DMS114 treated with DMSO at 0.1 percent for 48 hours (cell line): Measurements from ENCODE around the gene RNF128.
"Not testable (repeated sequence)": the region's sequence is repeated elsewhere in the genome, so short reads cannot be mapped to it uniquely, and the experiment has no call there.

Source experiments
- DNase-seq: peaks from one replicate; lab custom pipeline; 2025; ENCODE audit not compliant: unreplicated experiment; lab: John Stamatoyannopoulos, UW

RNF128 gene

GRCh38 chrX:106742805-106743204 is 16.3 kb downstream of the RNF128 start:
- no peak for DNase-seq

DNA sequence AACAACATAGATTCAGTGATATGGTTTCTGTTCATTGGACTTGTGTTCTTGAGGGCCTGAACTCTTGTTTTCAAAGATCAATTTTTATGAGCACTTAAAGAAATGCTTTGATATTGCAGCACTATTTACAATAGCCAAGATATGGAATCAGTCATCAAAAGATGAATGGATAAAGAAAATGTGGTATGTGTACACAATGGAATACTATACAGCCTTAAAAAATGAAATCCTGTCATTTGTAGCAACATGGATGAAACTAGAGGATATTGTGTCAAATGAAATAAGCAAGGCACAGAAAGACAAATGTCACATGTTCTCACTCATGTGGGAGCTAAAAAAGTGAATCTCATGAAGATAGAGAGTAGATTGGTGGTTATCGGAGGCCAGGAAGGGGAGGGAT is 21.9 kb downstream of the RNF128 start:
- DNase-seq = no peak

GRCh38 chrX:106751407-106751806 is 24.9 kb downstream of the RNF128 start:
- DNase-seq = no peak

DNA sequence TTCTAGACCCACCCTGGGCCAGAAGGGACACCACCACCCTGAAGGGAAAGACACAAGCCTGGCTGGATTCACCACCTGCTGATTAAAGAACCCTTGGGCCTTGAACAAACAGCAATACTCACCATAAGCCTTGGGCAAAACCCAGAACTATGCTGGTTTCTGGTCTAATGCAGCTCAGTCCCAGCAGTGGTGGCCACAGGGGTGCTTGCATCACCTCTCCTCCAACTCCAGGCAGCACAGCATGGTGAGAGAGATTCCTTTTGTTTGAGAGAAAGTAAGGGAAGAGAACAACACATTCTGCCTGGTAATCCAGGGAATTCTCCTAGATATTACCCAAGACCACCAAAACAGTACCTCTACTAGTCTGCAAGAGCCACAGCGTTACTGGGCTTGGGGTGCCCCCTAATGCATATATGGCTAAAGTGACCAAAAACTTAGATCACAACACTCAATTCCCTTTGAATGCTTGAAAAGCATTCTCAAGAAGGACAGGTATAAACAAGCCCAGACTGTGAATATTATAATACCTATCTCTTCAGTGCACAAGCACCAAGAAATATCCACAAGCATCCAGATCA is 25.7 kb downstream of the RNF128 start:
- DNase-seq = no peak

GRCh38 chrX:106769288-106769687 is 42.8 kb downstream of the RNF128 start:
- not testable (repeated sequence) for DNase-seq

DNA sequence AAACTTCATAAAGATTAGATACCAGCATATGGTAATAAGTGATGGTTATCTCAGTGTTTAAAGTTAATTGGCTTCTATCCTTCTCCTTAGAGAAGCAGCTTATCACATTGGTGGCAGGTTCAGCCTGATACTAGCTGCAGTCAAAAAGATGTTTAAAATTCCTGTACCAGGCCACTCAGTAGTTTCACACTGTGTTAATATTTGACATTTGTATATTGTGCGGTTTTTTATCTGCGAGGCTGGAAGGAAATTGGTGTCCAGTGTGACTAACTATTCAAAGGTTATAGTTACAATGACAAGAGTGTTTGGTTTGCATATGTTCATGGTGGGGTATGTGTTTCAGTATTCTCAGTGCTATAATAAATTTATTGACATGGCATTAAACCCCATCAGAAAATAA is 48.5 kb downstream of the RNF128 start:
- no peak for DNase-seq

DNA sequence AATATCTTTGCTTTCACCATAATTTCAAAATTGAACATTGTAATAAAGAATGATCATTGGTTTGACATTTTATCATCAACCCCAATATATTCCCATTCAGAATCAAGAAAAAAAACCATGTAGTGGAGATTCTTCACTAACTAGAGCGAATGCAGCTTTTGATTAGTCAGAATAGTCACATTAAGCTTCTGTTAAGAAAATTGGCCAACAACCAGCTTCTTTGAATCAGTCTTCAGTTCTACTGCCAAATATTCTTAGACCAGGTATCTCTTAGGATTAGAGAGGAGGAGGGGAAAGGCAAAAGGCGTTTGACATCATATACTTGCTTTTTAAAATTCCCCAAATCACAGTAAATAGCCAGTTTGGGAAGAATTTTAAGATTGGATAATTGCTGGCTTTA is 53.8 kb downstream of the RNF128 start:
- DNase-seq = no peak

GRCh38 chrX:106780664-106781377 is 54.3 kb downstream of the RNF128 start:
- DNase-seq = no peak

GRCh38 chrX:106783716-106784115 is 57.2 kb downstream of the RNF128 start:
- no peak for DNase-seq

GRCh38 chrX:106791495-106791894 is 65.0 kb downstream of the RNF128 start:
- no peak for DNase-seq

DNA sequence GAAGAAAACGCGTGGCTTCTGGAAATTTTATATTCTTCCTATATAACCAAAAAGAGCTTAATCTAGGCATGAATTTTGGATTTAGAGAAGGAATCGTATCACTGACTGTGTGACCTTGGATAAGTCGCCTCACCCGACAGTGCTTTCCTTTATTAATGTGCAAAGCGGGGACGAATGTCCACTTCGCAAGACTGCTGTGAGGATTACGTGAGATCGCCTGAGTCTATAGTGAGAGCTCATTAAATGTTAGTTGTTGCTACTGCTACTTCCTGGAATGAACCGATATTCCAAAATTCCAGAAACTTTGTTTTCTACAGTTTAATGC is 75.5 kb downstream of the RNF128 start:
- DNase-seq = no peak

- DNase-seq = peak; percentile 38
Measured at GRCh38 chrX:106802388-106803275, 76.1 kb downstream of the RNF128 start, which contains the start of gene TBC1D8B. TSS of gene TBC1D8B (plus strand) at chrX:106802673. CDS start at chrX:106802854, 181 bp downstream.

GRCh38 chrX:106811131-106811910 is 84.8 kb downstream of the RNF128 start:
- DNase-seq = no peak

GRCh38 chrX:106812930-106813329 is 86.4 kb downstream of the RNF128 start:
- DNase-seq = not testable (repeated sequence)

- DNase-seq = not testable (repeated sequence)
Measured at GRCh38 chrX:106814093-106814492, 87.6 kb downstream of the RNF128 start.
